Panc1 (cell line): ENCODE data around the gene GPA33. TPM values are rescaled to one million over a fixed set of nuclear protein-coding genes. Genes with fewer than 3 reads are reported as not detected.

Experiments used
- ATAC-seq: fragments of 200-7000 bp; cut with Tn5 transposase; 2 replicates; pipeline ENCODE4 v1.9.1; 2020; ENCODE audit warnings: mild to moderate bottlenecking, moderate library complexity
- BruUV-seq: library from RNA; stranded (reverse); fragments of 400-500 nt; replicated peaks from 2 replicates; lab custom pipeline; 2021; lab: Mats Ljungman, UMichigan
- CTCF ChIA-PET: fragments of 300-600 bp; sonication (Branson Sonifier 250); formaldehyde crosslinking; loops from one replicate; lab custom pipeline; 2022; ENCODE audit warnings: antibody characterized with exemption; lab: Charles Lee
- POLR2A ChIA-PET: fragments of 300-600 bp; sonication (Branson Sonifier 250); formaldehyde crosslinking; loops from one replicate; lab custom pipeline; 2022; ENCODE audit warnings: antibody characterized with exemption; lab: Charles Lee
- DNase-seq: peaks from one replicate; pipeline ENCODE4 v3.0.0-alpha.2; 2010; ENCODE audit warnings: low read depth, low spot score
- H3K27ac ChIP-seq: 2 replicates; pipeline ENCODE4 v1.5.1; 2011; ENCODE audit warnings: mild to moderate bottlenecking, low read length, inconsistent platforms
- H3K27me3 ChIP-seq: fragments of 200-500 bp; sonication (Bioruptor generic); 2 replicates; pipeline ENCODE4 v1.6.0; 2014; ENCODE audit warnings: low read length, inconsistent platforms; ENCODE audit not compliant: control insufficient read depth, insufficient read depth
- H3K36me3 ChIP-seq: fragments of 200-500 bp; sonication (Bioruptor generic); 2 replicates; pipeline ENCODE4 v1.5.1; 2014; ENCODE audit warnings: inconsistent platforms, mild to moderate bottlenecking, low read length, moderate library complexity; ENCODE audit not compliant: control insufficient read depth, insufficient read depth
- H3K4me1 ChIP-seq: 2 replicates; pipeline ENCODE4 v1.5.1; 2011; ENCODE audit warnings: inconsistent platforms, mild to moderate bottlenecking, low read length, moderate library complexity; ENCODE audit not compliant: control insufficient read depth, insufficient read depth
- H3K4me3 ChIP-seq, 2 experiments: 2 replicates each; pipeline ENCODE4 v1.5.1; 2011 to 2012; ENCODE audit warnings: low read depth in 2 of 2, low read length in 2 of 2, mild to moderate bottlenecking in 2 of 2, inconsistent platforms in 1 of 2, moderate library complexity in 1 of 2
- H3K9me3 ChIP-seq: fragments of 200-500 bp; sonication (Bioruptor generic); 2 replicates; pipeline ENCODE4 v1.5.1; 2014; ENCODE audit warnings: low read depth, mild to moderate bottlenecking, inconsistent platforms, low read length, moderate library complexity; ENCODE audit not compliant: control insufficient read depth, insufficient read depth
- POLR2AphosphoS5 ChIP-seq: IDR thresholded peaks from 2 replicates; pipeline ENCODE4 v1.6.1; 2012; ENCODE audit warnings: mild to moderate bottlenecking, low read depth, low read length, moderate library complexity
- REST ChIP-seq, 2 experiments: IDR thresholded peaks; 2 replicates each; pipeline ENCODE4 v1.6.1; 2011 to 2012; ENCODE audit warnings: low read depth in 2 of 2, control low read depth in 1 of 2, low read length in 1 of 2, mild to moderate bottlenecking in 1 of 2, moderate library complexity in 1 of 2; ENCODE audit not compliant: insufficient read depth in 1 of 2
- SIN3A ChIP-seq: IDR thresholded peaks from 2 replicates; pipeline ENCODE4 v1.6.1; 2012; ENCODE audit warnings: low read depth, mild to moderate bottlenecking, low read length, moderate library complexity, borderline replicate concordance; ENCODE audit not compliant: insufficient read depth
- TCF7L2 ChIP-seq: IDR thresholded peaks from 2 replicates; pipeline ENCODE4 v1.6.1; 2011; ENCODE audit warnings: mild to moderate bottlenecking, low read depth, low read length, inconsistent platforms
- in situ Hi-C: cut with HindIII; loops from 2 replicates; pipeline ENCODE4 v1.10.0; 2016; ENCODE audit warnings: low sequenced_read_pairs, low pct_unique_long_range_greater_than_20kb
- intact Hi-C: fragments of 100-400 bp; cut with micrococcal nuclease; formaldehyde crosslinking; loops from one replicate; pipeline ENCODE4 v1.10.0; 2022; ENCODE audit not compliant: unreplicated experiment
- total RNA-seq: library from RNA; stranded (reverse); gene quantifications from one replicate; pipeline ENCODE4 v1.2.1, GENCODE V29; 2021; ENCODE audit not compliant: unreplicated experiment
- TF ChIP-seq, protein P1 (sequence below): fragments of 450-650 bp; IDR thresholded peaks from 2 replicates; pipeline ENCODE4 v1.5.1; 2017; ENCODE audit warnings: mild to moderate bottlenecking

Gene GPA33
- total RNA-seq, 1 experiment from 2014 or later = 0.18 TPM

GRCh38 chr1:167071286-167071685 is 18.9 kb downstream of the GPA33 start:
- ChIA-PET CTCF (interaction anchor here (0.6 kb wide), 1 partner anchor 149 kb away, joined by 14 read pairs; no protein-coding TSS in a partner anchor), POLR2A (no interaction called here)
- Histone ChIP-seq H3K36me3 (no peaks in the 10 kb centered on the region), H3K9me3 (no peaks in the 10 kb centered on the region), H3K4me3 (no peak overlapping the region), H3K4me1 (no peaks in the 10 kb centered on the region), H3K27me3 (no peaks in the 10 kb centered on the region; the same call in none of the 2 replicates), H3K27ac (no peak overlapping the region)
- BruUV-seq = no TSS peak
- intact Hi-C loops = no loop called here
- ATAC-seq (no peak), DNase-seq (no peak)
- in situ Hi-C loops = no loop called here
- TF ChIP-seq, protein P1, sequence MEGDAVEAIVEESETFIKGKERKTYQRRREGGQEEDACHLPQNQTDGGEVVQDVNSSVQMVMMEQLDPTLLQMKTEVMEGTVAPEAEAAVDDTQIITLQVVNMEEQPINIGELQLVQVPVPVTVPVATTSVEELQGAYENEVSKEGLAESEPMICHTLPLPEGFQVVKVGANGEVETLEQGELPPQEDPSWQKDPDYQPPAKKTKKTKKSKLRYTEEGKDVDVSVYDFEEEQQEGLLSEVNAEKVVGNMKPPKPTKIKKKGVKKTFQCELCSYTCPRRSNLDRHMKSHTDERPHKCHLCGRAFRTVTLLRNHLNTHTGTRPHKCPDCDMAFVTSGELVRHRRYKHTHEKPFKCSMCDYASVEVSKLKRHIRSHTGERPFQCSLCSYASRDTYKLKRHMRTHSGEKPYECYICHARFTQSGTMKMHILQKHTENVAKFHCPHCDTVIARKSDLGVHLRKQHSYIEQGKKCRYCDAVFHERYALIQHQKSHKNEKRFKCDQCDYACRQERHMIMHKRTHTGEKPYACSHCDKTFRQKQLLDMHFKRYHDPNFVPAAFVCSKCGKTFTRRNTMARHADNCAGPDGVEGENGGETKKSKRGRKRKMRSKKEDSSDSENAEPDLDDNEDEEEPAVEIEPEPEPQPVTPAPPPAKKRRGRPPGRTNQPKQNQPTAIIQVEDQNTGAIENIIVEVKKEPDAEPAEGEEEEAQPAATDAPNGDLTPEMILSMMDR = no peak
- TF ChIP-seq REST (IDR thresholded peaks at IDR 0.05; ENCODE audit: insufficient read depth in 1 of 2, low read depth in 2 of 2, low read length in 1 of 2) = no peak
- TF ChIP-seq SIN3A = no peak
- TF ChIP-seq TCF7L2 = no peak
- no peak for TF ChIP-seq POLR2AphosphoS5

- DNase-seq = no peak
- intact Hi-C loops (loop anchor here (5.0 kb wide), 3 partner anchors 149 to 469 kb away; no protein-coding TSS in a partner anchor), in situ Hi-C loops (no loop called here)
- POLR2A ChIA-PET = no interaction called here
- no peak overlapping the region for H3K4me3 ChIP-seq
- H3K9me3 ChIP-seq = no peaks in the 10 kb centered on the region
- CTCF ChIA-PET = interaction anchor here (0.6 kb wide), 1 partner anchor 9 kb away, joined by 10 read pairs; no protein-coding TSS in a partner anchor
- H3K36me3 ChIP-seq = no peaks in the 10 kb centered on the region
- TF ChIP-seq, protein P1 = no peak
- ATAC-seq = no peak
- no peaks in the 10 kb centered on the region; the same call in none of the 2 replicates for H3K27me3 ChIP-seq
- H3K4me1 ChIP-seq = no peaks in the 10 kb centered on the region
- BruUV-seq = no TSS peak
- H3K27ac ChIP-seq = no peak overlapping the region
Measured at GRCh38 chr1:167068761-167069160, 21.4 kb downstream of the GPA33 start.
